HG03025 (cell line): ENCODE results near the gene PTPRN.
"Not testable (repeated sequence)": the region's sequence is repeated elsewhere in the genome, so short reads cannot be mapped to it uniquely, and the experiment has no call there.

ENCODE experiments used
- ATAC-seq: cut with Tn5 transposase; IDR thresholded peaks from one replicate; pipeline ENCODE4 v1.9.1; 2021; ENCODE audit warnings: mild to moderate bottlenecking, moderate library complexity; ENCODE audit not compliant: unreplicated experiment, low FRiP score

PTPRN gene

GRCh38 chr2:219289195-219289536 lies 20.0 kb downstream of the PTPRN start:
- no peak for ATAC-seq

- ATAC-seq: no peak
Measured at GRCh38 chr2:219287580-219288265, 21.5 kb downstream of the PTPRN start.

- ATAC-seq: not testable (repeated sequence)
Measured at GRCh38 chr2:219287116-219287440, 22.1 kb downstream of the PTPRN start.

GRCh38 chr2:219286436-219287115 lies 22.6 kb downstream of the PTPRN start:
- no peak for ATAC-seq

GRCh38 chr2:219285894-219286425 lies 23.2 kb downstream of the PTPRN start:
- ATAC-seq: no peak

GRCh38 chr2:219285373-219285735 lies 23.8 kb downstream of the PTPRN start:
- ATAC-seq: no peak

- no peak for ATAC-seq
Measured at GRCh38 chr2:219284501-219285372, 24.5 kb downstream of the PTPRN start.

GRCh38 chr2:219282943-219283581 lies 26.1 kb downstream of the PTPRN start:
- ATAC-seq: no peak

- ATAC-seq: no peak
Measured at GRCh38 chr2:219282375-219282774, 26.8 kb downstream of the PTPRN start.

GRCh38 chr2:219281588-219281987 lies 27.6 kb downstream of the PTPRN start:
- no peak for ATAC-seq

GRCh38 chr2:219280651-219281050 lies 28.6 kb downstream of the PTPRN start:
- ATAC-seq: no peak

- ATAC-seq: no peak
Measured at GRCh38 chr2:219279916-219280516, 29.2 kb downstream of the PTPRN start.

- ATAC-seq: peak; percentile 87
Measured at GRCh38 chr2:219279151-219279915, 29.9 kb downstream of the PTPRN start, which contains the start of gene DNAJB2. Gene DNAJB2, plus strand, starts transcription at chr2:219279366. Its CDS starts 468 bp downstream, at chr2:219279834.

- ATAC-seq: no peak
Measured at GRCh38 chr2:219278655-219279150, 30.5 kb downstream of the PTPRN start.

GRCh38 chr2:219277703-219278654 lies 31.2 kb downstream of the PTPRN start:
- no peak for ATAC-seq

GRCh38 chr2:219274361-219274921 lies 34.8 kb downstream of the PTPRN start:
- no peak for ATAC-seq

GRCh38 chr2:219273937-219274336 lies 35.3 kb downstream of the PTPRN start:
- no peak for ATAC-seq

GRCh38 chr2:219272995-219273394 lies 36.2 kb downstream of the PTPRN start:
- ATAC-seq: no peak
